HG03097 (cell line): ENCODE data around the gene LRTM1.

Experiments used
- ATAC-seq: cut with Tn5 transposase; IDR thresholded peaks from one replicate; pipeline ENCODE4 v1.9.1; 2021; ENCODE audit not compliant: unreplicated experiment, low FRiP score

The LRTM1 gene

DNA sequence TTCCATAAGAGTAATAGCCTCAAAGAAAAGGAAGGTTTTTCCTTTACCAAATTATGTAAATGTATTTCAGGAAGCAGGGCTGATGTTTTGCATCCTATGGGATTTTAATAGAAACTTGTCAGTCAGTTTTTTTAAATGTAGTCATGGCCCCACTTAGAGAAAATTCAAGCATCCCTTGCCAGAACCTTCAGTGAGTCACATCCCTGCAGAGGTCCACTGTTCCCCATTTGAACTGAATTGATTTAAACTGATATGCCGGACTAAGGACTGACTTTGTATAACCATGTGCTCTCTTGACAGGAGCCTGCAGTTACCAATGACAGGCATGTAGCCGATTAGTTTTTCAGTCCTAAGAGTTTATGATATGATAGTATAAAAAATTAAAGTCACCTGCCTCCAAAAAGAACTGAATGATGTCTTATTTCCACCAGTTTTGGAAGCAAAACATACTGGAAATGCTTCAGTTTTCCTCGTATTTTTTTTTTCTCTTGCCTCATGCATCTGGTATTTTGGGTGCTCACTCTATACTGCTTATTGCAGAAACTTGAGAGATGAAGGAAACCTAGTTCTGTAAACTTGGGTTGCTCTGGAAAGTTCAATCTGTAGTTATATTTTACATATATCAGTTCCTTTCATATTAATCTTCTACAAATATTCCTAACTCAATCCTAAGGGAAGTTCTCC is 30.7 kb downstream of the LRTM1 start:
- no peak for ATAC-seq

DNA sequence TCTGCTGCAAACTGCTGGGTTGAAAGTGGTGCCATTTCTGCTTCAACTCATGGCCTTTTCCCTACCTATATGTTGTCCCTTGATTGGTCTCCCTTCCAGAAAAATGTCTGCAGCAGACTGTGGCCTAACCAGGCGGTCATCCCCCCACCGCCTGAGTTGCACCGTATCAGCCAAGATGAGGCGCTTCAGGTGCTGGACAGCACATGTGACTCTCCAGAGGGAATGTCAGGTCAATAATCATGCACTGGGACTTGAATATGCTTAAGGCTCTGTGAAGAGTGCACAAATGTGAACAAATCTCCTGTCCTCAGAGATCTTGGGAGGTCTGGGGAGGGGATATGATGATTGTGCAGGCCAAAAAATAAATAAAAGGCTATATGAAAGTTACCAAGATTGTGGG is 32.2 kb downstream of the LRTM1 start:
- no peak for ATAC-seq

DNA sequence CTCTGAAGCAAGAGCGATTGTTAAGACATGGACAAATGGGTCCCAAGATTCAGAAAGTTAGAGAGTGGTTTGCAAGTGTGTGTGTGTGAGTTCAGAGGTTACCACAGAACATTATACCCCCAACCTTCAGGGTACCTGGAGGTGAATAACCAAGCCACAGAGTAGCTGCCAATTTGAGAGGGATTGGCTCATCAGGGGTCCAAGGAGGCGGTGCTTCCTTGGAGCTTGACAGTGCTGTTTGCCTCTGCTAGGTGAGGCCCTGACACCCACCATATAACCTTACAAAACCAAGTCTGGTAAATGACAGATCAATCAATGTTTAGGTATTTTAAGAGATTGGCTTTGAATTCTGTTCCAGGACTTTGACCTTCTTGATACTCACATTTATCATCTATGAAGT is 35.7 kb downstream of the LRTM1 start:
- ATAC-seq: no peak

GRCh38 chr3:54891540-54891897 is 36.3 kb downstream of the LRTM1 start:
- no peak for ATAC-seq

GRCh38 chr3:54889731-54890130 is 38.1 kb downstream of the LRTM1 start:
- no peak for ATAC-seq

DNA sequence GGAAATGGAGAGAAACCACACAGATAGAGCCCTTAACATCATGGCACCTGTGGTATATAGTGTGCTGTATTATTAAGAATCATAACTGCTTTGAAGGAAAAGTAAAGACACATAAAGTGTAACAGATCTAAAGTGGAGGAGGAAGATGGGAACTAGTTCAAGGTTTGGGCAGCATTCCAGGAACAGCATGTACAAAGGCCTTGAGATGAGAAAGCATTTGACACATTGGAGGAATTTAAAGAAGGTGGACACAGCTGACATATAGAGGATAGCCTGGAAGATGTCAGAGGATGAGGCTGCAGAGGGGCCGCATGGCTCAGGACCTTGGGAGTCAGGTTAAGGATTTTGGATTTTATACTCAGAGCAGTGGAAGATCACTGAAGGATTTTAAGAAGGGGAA is 39.0 kb downstream of the LRTM1 start:
- no peak for ATAC-seq

DNA sequence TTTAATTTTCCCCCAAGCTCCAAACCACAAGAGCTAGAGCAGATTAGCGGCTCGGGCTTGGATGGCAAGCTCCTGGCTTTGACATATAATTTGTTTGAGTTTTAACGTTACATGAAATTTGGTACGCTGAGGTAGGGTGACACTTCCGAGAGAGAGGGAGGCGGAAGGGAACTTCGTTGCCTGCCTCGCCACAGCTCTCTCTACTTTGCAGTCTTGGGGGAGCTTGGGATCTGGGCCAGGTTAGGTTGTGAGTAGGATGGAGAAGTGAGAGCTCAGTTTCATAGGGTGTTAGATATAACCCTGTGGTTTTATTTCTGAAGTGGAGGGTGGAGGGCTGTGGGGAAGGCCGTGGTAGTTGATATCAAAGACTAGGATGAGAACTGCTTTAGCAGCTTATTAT is 39.7 kb downstream of the LRTM1 start:
- no peak for ATAC-seq

GRCh38 chr3:54882129-54882833 is 45.6 kb downstream of the LRTM1 start:
- no peak for ATAC-seq

DNA sequence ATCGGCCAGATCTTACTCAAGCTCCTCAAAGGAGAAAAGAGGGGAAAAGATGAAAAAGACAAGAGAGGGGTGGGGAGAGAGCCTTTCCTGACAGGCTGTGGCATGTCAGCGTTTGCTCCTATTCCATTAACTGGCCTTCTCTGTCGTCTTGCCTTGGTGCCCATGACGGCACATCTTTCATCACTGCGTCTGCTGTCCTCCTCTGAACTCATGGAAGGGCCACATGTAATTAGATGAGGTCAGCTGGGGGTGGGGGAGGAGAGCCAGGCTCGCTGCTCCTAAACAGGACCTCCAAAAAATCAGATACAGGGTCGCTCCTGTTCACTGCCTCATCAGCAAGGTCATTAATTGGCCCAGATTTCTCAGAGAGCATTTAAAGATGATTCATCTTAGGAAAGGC is 49.7 kb downstream of the LRTM1 start:
- no peak for ATAC-seq

DNA sequence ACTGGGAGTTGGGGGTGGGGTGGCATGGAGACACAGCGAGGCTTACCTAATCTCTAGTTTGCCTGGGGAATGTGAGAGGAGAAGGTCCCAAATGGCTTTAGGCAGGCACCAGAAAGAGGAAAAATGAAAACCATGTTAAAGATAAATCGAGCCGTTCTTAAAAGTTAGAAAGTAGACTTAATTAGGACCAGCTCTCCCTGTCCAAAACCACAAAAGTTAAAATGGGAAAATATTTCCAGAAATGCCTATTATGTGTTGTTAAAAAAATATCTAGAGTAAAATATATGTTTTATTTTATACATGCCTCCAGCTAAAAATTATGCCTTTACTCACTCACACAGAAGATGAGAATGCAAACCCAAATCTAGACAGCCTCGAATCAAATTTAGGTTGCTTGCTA is 50.1 kb downstream of the LRTM1 start:
- ATAC-seq: no peak

GRCh38 chr3:54876694-54877093 is 51.2 kb downstream of the LRTM1 start:
- ATAC-seq: no peak

DNA sequence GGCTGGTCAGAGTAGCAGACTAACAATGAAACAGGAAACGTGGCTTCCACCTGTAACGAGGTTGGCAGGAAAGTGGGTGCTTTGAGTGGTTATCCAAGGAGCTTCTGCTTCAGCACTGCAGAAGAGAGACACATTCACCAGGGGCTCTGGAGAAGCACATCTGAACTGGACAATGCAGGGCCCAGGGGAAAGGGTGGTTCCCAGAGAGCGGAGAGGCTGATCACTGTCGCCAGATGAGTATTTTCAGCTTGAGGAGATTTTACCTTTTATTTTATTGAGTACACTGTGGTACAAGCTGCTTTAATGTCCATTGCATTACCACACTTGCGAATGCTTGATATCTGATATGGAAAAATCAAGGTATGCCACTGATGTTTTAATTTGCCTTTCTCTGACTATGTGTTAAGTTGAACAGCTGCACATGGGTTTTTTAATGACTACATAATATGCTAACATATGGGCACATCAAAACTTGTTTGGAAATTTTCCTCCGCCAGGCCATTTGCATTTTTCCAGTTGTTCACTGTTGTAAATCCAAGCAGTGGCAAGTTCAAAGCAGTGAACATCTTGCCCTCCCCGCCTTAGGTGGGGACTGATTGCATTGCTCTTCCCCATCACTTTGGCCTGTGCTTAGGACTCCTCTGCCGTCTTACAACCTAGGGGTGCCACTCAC is 52.1 kb downstream of the LRTM1 start:
- no peak for ATAC-seq

DNA sequence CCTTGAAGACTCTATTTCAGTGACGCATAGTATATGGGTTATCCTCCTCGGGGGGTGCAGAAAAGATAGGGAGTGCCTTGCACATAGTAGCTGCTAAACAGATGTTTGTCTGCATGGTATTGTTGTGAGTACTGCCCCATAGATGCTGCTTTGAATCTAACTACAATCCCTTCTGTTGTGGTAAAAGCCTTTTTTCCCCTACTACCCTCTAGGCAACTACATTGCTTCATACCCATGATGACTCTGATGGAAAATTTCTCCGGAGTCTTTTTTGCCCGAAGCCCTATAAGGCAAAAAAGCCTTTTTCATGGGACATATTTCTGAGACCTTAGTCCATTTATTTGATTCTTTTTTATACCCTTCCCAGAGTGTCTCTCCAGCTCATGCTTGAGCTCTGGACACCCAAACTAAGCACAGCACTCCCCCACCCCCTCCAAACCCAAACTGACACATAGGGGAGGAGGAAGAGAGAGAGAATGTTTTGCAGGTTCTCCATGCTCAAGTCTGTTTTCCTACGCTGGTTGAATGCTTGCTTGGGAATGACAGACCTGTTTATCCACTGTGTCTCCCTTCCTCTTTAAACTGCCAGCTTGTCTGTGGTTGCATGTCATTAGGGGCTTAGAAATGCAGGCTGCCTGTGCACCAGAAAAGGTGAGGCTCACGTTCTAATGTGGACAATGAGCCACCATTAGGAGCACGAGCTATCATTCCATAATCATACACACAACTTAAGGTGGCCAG is 52.9 kb downstream of the LRTM1 start:
- ATAC-seq: no peak

DNA sequence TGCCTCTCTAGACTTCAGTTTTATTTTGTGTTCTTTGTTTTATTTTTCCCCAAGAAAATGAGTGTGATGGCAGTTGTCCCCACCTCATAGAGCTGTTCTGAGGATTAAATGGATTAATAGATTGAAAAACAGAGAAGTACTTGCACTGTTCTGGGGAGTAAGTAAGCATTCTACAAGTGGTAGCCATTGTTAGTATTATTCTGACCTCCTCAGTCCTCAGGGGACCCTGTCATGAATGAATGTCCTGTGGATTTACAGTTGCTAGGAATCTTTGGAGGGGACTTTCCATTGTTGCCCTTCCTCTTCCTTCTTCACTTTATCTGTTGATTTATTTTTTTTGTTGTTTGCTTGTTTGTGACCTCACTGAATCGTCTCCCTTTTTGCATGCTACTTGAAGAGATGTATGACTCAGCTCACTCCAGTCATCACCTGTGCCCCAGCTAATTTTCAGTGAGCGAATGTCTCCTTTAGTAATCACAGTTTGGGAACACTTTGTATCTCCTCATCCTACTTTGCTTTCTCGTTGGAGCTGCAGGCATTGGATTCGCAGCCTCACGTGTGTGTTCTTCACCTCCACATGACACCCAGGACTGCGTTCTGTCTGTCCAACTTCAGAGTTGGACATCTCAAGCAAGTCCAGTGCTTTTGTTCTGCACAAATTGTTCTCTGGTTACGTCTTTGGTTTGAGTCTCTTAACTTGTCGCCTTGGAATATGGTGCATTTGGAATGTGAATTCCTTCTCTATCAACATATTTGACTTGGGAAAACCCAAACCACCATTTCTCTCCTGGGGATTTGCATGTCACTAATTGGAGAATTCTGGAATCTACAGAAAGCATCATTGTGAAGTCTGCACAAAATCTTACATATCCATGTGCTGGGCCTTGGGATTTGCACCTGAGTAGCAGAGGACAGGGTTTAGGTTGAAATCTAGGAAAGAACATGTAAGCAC is 54.5 kb downstream of the LRTM1 start:
- no peak for ATAC-seq

GRCh38 chr3:54871867-54872266 is 56.0 kb downstream of the LRTM1 start:
- ATAC-seq: no peak

- no peak for ATAC-seq
These were observed 57.4 kb downstream of the LRTM1 start for GRCh38 chr3:54870423-54870822.
